GM19452 (cell line): Measurements from ENCODE around the gene TUBA4A.
A peak's percentile ranks its signal among the peaks of the same experiment; 100 is the strongest.
"Not testable (repeated sequence)": the region's sequence is repeated elsewhere in the genome, so short reads cannot be mapped to it uniquely, and the experiment has no call there.

Experiments
- ATAC-seq: cut with Tn5 transposase; IDR thresholded peaks from one replicate; pipeline ENCODE4 v1.9.1; 2021; ENCODE audit not compliant: unreplicated experiment

Gene TUBA4A

DNA sequence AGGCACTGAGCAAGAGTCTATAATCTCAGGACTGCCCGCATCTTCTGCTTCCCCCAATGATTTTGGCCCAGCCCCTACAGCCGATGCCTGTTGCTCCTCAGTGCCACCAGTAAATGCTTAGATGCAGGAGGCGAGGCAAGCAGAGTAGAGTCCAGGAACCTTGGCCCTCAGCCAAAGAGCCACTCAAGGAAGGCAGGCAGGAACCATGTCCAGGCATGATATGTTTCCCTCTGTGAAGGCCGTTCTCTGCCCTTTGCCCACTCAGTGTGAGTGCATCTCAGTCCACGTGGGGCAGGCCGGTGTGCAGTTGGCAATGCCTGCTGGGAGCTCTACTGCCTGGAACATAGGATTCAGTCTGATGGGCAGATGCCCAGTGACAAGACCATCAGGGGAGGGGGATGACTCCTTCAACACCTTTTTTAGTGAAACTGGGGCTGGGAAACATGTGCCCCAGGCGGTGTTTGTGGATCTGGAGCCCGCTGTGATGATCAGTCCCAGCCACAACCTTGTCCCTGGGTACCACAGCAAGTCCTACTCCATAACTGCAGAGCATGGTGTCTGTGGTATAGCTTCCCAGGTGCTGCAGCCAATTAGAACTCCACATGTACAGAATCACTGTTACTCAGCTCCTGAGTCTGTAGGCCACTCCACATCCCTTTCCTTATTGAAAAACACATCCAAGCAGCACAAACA, 15.8 kb upstream of the TUBA4A start:
- ATAC-seq = no peak

DNA sequence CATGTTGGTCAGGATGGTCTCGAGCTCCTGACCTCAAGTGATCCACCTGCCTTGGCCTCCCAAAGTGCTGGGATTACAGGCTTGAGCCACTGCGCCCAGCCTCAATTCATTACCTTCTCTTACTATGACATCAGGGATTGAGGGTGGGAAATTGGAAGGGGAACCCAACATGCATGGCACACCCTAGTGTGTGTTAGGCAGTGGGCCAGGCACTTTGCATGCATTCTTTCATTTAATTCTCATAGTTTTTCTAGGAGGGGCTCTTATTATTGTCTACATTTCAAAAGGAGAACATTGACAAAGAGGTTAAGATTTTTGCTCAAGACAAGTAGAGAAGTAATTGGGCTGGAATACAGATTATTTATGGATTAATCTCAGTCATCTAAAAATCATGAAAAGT, 14.6 kb upstream of the TUBA4A start:
- no peak for ATAC-seq

DNA sequence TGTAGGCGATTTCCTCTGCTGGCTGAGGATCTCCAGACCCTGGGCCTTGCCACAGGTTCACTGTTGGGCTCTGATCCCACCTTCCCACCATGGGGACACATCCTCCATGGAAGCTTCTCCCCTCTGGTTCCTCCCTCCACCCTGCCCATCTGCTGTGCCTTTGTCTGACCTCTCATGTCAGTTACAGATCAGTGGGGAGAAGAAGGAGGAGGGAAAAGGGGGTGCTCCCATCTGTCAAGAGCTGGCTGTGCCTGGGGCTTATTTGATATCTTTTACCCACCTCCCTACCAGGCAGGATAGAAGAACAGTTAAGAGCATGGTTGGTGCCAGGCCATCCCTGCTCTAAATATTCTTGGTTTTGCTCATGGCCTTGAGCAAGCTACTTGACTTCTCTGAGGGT, 13.2 kb upstream of the TUBA4A start:
- no peak for ATAC-seq

DNA sequence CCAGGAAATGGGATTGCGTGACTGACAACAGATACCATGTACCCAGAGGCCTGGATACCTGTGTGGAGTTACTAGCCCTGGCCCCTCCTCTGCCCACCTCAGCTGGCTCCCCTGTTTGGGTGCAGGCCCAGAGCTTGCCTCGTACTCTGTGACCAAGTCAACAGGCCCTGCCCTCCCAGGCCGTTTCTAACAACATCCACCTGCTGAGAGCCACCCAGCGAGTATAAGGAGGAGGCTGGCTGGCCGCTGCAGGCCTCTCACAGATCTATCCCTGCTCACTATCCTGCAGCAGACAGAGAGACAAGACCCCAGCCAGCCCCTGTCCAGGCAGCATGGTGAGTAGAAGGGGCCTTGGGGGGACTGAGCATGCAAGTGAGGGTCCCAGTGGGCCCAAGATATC, 12.5 kb upstream of the TUBA4A start:
- ATAC-seq = no peak

DNA sequence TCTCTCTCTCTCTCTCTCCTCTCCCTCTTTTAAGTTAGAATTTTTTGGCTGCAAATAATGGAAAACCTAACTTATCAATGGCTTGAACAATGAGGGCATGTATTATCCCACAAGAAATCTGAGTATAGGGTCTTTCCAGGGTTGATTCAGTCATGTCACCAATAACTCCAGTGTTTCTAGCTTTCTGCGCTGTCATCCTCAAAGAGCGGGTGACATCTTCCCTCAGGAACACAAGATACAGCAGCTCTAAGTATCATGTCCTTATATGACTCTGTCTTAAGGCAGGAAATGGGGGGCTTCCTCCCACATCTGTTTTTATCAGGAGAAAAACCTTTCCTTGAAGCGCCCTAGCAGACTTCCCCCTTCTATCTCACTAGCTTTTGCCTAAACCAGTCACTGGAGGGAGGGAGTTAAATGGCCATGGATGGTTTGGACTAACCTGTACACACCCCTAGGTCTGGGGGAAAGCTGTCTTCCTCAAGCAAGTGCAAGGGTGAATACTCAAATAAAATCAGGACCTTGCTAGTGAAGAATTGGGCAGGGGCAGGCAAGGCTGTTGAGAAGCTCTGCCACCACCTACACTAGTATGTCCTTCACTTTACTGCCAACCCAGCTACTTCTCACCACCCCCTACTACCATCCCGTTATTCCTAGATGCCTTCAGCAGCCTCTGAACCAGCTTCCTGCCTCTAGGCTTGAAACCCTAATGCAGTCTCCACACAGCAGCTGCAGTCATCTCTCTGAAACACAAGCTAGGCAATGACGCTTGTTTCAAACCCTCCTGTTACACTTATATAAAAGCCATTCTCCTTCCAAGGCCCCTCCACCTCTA, 7.5 kb upstream of the TUBA4A start:
- no peak for ATAC-seq

DNA sequence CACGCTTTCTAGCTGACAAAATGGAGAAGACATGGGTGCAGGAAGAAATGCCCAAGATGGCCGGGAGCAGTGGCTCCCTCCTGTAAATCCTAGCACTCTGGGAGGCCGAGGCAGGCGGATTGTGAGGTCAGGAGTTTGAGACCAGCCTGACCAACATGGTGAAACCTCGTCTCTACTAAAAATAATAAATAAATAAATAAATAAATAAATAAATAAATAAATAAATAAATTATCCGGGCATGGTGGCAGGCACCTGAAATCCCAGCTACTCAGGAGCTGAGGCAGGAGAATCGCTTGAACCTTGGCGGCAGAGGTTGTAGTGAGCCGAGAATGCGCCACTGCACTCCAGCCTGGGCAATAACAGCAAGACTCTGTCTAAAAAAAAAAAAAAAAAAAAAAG, 5.2 kb upstream of the TUBA4A start:
- ATAC-seq = not testable (repeated sequence)

DNA sequence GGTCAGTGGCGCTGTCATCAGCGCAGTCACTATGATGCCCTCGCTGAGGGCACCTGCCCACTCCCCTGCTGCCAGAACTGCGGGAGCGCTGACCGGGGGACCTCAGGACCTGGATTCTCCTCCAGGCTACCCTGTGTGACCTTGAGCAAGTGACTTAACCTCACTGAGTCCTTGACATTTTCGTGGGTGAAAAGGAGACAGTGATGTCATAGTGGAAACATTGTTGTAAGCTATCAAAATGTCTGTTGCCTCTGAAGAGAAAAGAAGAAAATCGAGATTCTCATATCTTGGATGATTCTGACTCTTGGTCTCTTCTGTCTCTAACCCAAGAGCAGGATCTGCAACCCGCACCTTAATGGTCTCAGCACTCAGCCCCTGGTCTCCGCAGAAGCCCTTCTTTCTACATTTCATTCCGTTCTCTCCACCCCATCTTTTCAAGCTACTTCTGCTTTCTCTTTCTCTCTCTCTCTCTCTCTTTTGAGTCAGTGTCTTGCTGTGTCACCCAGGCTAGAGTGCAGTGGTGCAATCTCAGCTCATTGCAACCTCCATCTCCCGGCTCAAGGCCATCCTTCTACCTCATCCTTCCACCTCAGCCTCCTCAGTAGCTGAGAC, 978 bp upstream of the TUBA4A start:
- peak; percentile 35 for ATAC-seq

DNA sequence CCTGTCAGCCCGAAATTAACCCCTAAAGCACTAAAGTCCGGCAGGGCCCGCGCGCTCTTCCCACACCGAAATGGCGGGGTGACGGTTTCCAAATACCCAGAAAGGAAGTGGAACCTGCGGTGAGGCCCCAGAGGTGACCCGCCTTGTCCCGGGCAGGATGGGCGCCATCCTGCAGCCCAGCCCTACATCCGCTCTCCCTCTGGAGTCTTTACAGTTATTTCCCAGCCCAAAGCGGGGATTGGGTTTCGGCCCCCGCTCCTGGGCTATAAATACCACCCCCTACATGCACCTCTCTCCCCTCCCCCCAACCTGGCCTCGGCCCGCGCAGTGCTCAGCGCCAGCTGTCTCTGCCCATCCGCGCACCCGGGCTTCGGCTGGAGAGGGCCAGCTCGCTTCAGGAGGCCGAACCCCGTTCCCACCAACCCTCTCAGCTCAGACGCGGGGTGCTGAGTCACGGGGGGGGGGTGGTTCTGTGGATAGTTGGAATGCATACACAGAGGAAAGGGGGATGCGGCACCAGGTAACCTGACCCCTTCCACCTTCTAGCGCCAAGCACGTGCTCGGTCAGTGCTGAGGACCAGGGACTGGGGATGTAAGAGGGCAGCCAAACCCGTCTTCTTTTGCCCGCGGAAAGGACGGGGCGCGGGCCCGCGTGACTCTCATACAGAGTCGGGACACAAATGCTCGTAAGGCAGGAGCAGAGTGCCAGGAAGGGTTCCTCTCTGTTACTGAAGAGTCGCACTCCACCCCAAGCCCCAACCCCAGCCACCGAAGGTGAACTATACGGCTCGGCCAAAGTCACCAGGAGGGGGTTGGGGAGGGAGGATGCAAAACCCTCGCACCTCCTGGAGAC, 592 bp downstream of the TUBA4A start, which contains the start of gene TUBA4B:
TUBA4B (plus strand) TSS at position 344 of the 853 bp plus-strand sequence; CDS start at position 509, 165 bp downstream.
- ATAC-seq = peak; percentile 2

DNA sequence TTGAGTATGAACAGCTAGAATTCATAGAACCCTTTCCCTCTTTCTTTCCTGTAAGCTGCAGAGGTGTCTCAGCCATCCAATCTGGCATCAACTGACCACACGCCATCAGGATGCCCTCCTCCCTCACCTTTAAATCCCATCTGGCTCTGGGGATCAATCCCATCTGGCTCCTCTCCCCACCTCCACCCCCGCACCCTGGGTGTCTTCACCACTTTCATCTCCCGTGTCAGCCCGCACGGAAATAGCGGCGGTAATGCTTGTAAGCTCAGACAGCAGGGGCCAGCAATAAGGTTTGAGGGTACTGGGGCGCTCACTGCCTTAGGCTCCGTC, 1.2 kb downstream of the TUBA4A start:
- ATAC-seq = no peak

DNA sequence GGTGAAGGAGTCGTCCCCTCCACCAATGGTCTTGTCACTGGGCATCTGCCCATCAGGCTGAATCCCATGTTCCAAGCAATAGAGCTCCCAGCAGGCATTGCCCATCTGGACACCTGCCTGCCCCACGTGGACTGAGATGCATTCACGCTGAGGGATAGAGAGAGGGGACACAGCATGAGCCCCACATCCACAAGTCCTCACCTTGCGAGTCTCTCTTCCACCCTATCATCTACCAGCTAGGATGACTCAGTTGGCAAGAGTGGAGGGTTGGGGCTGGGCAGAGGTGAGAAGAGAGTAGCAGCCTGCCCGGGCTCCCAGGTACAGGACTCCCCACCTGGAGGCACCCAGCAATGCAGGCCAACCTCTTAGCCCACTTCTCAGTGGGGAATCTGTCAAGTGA, 1.6 kb downstream of the TUBA4A start:
- ATAC-seq = no peak

DNA sequence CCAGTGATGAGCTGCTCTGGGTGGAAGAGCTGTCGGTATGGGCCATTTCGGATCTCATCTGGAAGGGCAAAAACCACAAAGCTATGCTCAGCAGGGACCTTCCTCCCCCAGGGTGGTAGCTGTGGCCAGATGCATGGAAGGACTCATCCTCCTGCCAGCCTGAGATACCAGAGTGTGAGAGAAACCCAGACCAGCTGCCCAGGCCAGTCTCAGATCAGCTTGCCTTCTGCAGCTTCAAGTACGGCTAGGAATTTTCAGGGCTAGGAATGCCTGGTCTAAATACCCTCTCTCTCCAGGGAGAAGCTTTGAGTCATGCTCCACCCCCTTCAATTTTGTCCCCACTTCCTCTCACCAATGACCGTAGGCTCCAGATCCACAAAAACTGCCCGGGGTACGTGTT, 2.1 kb downstream of the TUBA4A start:
- ATAC-seq = no peak

DNA sequence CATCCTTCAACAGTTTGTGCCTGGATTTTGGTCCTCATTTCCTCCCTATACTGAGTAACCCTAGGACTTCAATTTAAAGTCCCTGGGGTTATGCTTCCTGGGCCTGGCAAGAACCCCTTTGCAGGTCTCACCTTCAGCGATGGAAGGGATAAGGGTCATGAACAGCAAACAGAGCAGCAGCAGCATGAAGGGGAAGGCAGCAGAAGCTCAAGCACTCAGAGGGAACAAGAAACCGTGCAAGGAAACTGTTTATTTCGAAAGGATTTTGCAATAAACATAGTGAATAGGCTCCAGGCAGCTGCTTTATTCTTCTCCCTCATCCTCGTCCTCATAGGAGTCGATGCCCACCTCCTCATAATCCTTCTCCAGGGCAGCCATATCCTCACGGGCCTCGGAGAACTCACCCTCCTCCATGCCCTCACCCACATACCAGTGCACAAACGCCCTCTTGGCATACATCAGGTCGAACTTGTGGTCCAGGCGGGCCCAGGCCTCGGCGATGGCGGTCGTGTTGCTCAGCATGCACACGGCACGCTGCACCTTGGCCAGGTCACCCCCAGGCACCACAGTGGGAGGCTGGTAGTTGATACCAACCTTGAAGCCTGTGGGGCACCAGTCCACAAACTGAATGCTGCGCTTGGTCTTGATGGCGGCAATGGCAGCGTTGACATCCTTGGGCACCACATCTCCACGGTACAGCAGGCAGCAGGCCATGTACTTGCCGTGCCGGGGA, 3.5 kb downstream of the TUBA4A start:
- no peak for ATAC-seq

DNA sequence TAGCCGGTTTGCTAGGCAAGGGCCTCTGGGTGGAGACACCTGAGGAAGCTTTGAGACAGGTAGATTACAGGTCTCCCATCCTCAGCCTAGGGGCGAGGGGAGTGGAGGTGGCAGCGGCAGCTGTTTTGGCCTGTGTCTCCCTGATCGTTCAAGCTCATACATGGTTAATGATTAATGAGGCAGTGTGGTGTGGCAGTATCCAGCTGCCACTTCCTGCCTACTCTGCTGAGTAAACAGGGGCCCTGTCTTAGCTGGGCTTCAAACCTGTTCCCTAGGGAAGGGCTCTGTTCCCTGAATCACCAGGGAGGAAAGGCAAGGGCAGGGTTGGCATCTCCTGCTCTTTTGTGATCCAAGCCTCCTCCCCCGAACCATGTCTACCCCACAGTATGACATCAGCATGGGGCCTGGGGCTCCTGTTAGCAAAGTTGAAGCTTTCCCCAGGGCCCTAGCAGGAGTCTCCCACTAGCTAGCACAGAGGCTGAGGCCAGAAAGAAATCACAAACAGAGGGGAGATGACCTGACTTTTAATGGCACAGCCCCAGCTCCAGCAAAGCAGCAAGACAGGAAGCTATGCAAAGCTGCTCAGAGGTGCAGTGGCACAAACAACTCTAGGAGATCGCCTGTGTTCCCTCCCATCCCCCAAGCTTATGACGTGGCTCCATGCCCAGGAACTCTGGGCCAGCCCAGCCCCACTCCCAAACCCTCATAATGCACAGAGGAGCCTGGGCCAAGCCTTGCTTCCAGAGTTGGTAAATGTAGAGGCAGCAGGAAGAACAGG, 4.3 kb downstream of the TUBA4A start:
- ATAC-seq = peak; percentile 47

DNA sequence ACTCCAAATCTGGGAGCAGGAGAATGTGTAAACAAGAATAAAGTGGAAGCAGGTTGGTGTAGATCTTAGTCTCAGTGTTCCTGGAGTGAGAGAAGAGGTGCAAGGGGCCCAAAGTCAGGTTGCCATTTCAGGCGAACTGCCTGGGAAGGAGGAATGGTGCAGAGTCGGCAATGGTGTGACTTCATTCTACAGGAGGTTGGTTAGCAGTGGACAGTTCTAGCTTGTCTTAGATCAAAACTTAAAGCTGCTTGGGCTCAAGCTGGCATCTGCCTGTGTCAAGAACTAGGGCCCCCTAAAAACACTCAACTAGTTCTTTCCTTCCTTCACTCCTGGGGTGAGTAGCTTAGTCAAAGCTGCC, 4.9 kb downstream of the TUBA4A start:
- no peak for ATAC-seq

DNA sequence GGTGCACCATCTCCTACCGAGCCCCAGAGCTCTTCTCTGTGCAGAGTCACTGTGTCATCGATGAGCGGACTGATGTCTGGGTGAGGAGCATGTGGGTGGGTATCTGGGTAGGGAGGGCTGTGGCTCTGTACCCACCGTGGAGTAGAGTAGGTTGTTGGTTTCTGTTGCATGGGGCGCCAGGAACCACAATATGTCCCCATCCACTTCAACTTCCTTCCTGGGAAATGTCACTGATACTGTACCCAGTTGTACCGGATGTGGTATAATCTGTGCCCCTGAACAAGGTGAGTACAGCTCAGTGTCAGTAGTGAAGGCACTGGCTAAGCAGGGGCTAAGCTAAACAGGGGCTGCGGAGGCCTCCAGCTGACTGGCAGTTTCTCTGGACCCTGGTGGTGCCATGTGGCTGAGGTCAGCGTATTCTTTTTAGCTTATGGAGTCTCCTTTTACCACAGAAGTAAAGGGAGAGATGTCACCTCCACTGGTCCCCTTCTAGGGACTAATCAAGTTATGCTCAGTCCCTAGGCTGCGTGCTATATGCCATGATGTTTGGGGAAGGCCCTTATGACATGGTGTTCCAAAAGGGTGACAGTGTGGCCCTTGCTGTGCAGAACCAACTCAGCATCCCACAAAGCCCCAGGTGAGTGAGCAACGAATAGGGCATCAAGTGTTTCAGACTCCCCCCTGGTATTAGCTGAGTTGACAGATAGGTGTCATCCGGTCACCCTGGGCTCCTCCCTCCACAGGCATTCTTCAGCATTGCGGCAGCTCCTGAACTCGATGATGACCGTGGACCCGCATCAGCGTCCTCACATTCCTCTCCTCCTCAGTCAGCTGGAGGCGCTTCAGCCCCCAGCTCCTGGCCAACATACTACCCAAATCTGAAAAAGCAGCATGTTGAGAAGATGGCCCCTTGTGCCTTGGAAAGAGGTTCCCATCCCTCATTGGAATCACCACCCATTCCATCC, 5.8 kb downstream of the TUBA4A start:
- no peak for ATAC-seq

DNA sequence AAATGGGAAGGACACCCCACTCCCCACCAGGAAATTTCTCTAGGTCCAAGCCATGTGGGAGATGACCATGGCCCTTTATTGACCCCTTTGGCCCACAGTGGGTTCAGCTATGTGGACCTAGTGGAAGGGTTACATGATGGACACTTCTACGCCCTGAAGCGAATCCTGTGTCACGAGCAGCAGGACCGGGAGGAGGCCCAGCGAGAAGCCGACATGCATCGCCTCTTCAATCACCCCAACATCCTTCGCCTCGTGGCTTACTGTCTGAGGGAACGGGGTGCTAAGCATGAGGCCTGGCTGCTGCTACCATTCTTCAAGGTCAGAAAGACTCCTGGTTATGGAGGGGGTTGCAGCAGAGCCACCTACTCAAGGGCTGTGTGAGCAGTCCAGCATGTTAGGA, 7.2 kb downstream of the TUBA4A start:
- ATAC-seq = no peak

DNA sequence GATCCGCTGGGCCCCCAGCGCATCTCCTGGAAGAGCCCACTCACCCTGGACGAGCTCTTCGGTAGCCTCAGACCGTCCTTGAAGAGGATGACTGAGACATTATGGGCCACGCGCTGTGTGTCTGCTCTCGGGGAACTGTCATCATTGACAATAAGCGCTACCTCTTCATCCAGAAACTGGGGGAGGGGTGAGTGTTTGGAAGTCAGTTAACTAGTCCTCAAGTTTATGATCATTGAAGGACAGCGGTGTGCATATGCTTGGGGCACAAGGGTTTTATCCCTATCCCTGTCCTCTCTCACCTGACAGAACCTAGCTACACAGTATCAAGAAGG, 7.9 kb downstream of the TUBA4A start:
- ATAC-seq = no peak

DNA sequence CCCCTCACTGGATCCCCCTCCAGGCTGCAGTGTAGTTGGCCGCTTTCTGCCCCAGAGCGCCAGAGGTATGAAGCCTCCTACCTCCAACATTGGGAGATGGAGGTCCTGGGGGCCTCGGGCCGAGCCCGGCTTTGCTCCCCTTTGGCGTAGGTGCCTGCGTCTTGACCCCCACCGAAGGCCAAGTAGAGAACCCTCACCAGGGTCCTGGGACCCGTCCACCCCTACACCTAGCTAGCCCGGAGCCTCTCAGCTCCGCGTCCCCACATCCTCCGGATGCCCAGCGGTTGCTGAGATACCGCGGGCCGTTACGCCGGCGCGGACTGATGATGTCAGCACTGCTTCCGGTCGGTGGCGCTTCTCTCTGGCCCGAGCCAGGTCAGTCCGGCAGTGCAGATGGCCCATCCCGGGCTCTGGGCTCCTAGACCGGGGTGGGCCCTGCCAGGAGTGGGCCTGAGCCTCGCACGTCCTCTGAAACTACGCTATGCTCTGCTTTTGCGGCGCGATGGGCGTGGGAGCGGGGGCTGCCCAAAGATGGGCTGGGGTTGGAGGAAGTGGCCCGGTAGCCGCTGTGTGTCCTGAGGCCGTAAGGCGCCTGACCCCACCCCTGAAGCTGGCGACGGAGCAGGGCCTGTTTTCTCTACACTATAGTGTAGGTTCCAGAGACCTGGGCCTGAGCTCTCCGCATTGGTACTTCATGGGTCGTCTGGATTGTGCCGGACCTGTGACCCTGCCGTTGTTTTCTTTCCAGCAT, 8.4 kb downstream of the TUBA4A start, which contains the start of the genes GLB1L and STK16:
GLB1L (minus strand) TSS at position 297 of the 751 bp plus-strand sequence. CDS start 1,871 bp downstream, outside the sequence.
STK16 (plus strand) TSS at position 332 of the 751 bp plus-strand sequence. CDS start 521 bp downstream, outside the sequence.
- ATAC-seq = peak; percentile 66
